ENCODE measurements around the gene ICE1.

Gene ICE1

GRCh38 chr5:5378531-5378930 lies 43.9 kb upstream of the ICE1 start:
- no peak overlapping the region for H3K4me3 ChIP-seq (ENCODE audit: low read depth, low read length)
- no peak for TF ChIP-seq CTCF (IDR thresholded peaks at IDR 0.05; ENCODE audit: insufficient read depth, low read length, missing control alignments)
- DNase-seq (ENCODE audit: low read depth, low spot score), result no peak
- ChIA-PET CTCF (interaction anchor here (1.2 to 2.2 kb wide), 2 partner anchors 9 to 17 kb away, joined by 3 to 9 read pairs; no protein-coding TSS in a partner anchor), POLR2A (no interaction called here)

GRCh38 chr5:5380298-5380697 lies 42.2 kb upstream of the ICE1 start:
- H3K4me3 ChIP-seq (ENCODE audit: low read depth, low read length), result no peak overlapping the region
- no peak for TF ChIP-seq CTCF (IDR thresholded peaks at IDR 0.05; ENCODE audit: insufficient read depth, low read length, missing control alignments)
- ChIA-PET POLR2A (no interaction called here), CTCF (interaction anchor here (1.0 to 1.4 kb wide), 3 partner anchors 13 to 238 kb away, joined by 3 to 4 read pairs (median 3); no protein-coding TSS in a partner anchor)
- DNase-seq (ENCODE audit: low read depth, low spot score), result no peak

- DNase-seq (ENCODE audit: low read depth, low spot score), result no peak
- CTCF ChIA-PET, result interaction anchor here (0.9 to 1.4 kb wide), 5 partner anchors 11 to 241 kb away, joined by 3 to 4 read pairs (median 3); no protein-coding TSS in a partner anchor
- H3K4me3 ChIP-seq (ENCODE audit: low read depth, low read length), result no peak overlapping the region
- TF ChIP-seq CTCF (IDR thresholded peaks at IDR 0.05; ENCODE audit: insufficient read depth, low read length, missing control alignments), result no peak
- POLR2A ChIA-PET, result no interaction called here
These were observed 41.1 kb upstream of the ICE1 start for GRCh38 chr5:5381310-5381913.

GRCh38 chr5:5383461-5383860 lies 39.0 kb upstream of the ICE1 start:
- no peak for TF ChIP-seq CTCF (IDR thresholded peaks at IDR 0.05; ENCODE audit: insufficient read depth, low read length, missing control alignments)
- ChIA-PET POLR2A (no interaction called here), CTCF (interaction anchor here (1.0 kb wide), 1 partner anchor 11 kb away, joined by 3 read pairs; no protein-coding TSS in a partner anchor)
- H3K4me3 ChIP-seq (ENCODE audit: low read depth, low read length), result no peak overlapping the region
- DNase-seq (ENCODE audit: low read depth, low spot score), result no peak

GRCh38 chr5:5384660-5385330 lies 37.7 kb upstream of the ICE1 start:
- POLR2A ChIA-PET, result no interaction called here
- CTCF ChIA-PET, result interaction anchor here (0.8 to 1.4 kb wide), 4 partner anchors 9 to 242 kb away, joined by 3 to 7 read pairs (median 4); no protein-coding TSS in a partner anchor

More at GRCh38 chr5:5384660-5385330, 37.7 kb upstream of the ICE1 start:
- DNase-seq (ENCODE audit: low read depth, low spot score), result no peak
- H3K4me3 ChIP-seq (ENCODE audit: low read depth, low read length), result no peak overlapping the region
- TF ChIP-seq CTCF (IDR thresholded peaks at IDR 0.05; ENCODE audit: insufficient read depth, low read length, missing control alignments), result no peak

Data from AG04449 (cell line).